Neural progenitor cell (in vitro differentiated cells): ENCODE measurements around the gene RNF2. TPM values are rescaled to one million over a fixed set of nuclear protein-coding genes. Genes with fewer than 3 reads are reported as not detected.

Experiments
- DNase-seq: peaks from one replicate; pipeline ENCODE4 v3.0.0-alpha.2; 2016; ENCODE audit warnings: low spot score
- H2AFZ ChIP-seq: fragments of 200-600 bp; sonication (generic); replicated peaks from 2 replicates; pipeline ENCODE4 v1.6.1; 2016; ENCODE audit warnings: antibody characterized with exemption
- H3F3A ChIP-seq: fragments of 200-600 bp; sonication (generic); 2 replicates; pipeline ENCODE4 v1.6.1; 2016; ENCODE audit warnings: antibody characterized with exemption, low read depth
- H3K27ac ChIP-seq: fragments of 200-600 bp; sonication (generic); 2 replicates; pipeline ENCODE4 v1.5.1; 2016; ENCODE audit warnings: mild to moderate bottlenecking
- H3K27me3 ChIP-seq: fragments of 200-600 bp; sonication (generic); 2 replicates; pipeline ENCODE4 v1.6.1; 2016; ENCODE audit warnings: mild to moderate bottlenecking, moderate library complexity
- H3K36me3 ChIP-seq: fragments of 200-600 bp; sonication (generic); 2 replicates; pipeline ENCODE4 v1.5.1; 2016
- H3K4me1 ChIP-seq: fragments of 200-600 bp; sonication (generic); 2 replicates; pipeline ENCODE4 v1.6.1; 2016; ENCODE audit warnings: mixed run types
- H3K4me2 ChIP-seq: fragments of 200-600 bp; sonication (generic); 2 replicates; pipeline ENCODE4 v1.6.1; 2016
- H3K4me3 ChIP-seq: fragments of 200-600 bp; sonication (generic); 2 replicates; pipeline ENCODE4 v1.5.1; 2016
- H3K79me2 ChIP-seq: fragments of 200-600 bp; sonication (generic); 2 replicates; pipeline ENCODE4 v1.6.1; 2016; ENCODE audit warnings: low read depth
- H3K9ac ChIP-seq: fragments of 200-600 bp; sonication (generic); 2 replicates; pipeline ENCODE4 v1.6.1; 2016
- H3K9me3 ChIP-seq: fragments of 200-600 bp; sonication (generic); 2 replicates; pipeline ENCODE4 v1.5.1; 2016; ENCODE audit warnings: low read depth
- H4K20me1 ChIP-seq: fragments of 200-600 bp; sonication (generic); 2 replicates; pipeline ENCODE4 v1.6.1; 2016; ENCODE audit warnings: low read depth
- H3K27ac Mint-ChIP-seq: 3 replicates; pipeline ENCODE4 v1.8.0; 2021; ENCODE audit warnings: mixed read lengths
- H3K27me3 Mint-ChIP-seq: 2 replicates; pipeline ENCODE4 v1.8.0; 2022; ENCODE audit warnings: low read depth, mild to moderate bottlenecking, inconsistent platforms, moderate library complexity, mixed read lengths; ENCODE audit not compliant: insufficient read depth
- H3K36me3 Mint-ChIP-seq: 3 replicates; pipeline ENCODE4 v1.8.0; 2021; ENCODE audit warnings: mixed read lengths
- H3K4me1 Mint-ChIP-seq: 3 replicates; pipeline ENCODE4 v1.8.0; 2021; ENCODE audit warnings: mixed read lengths
- H3K4me3 Mint-ChIP-seq: 3 replicates; pipeline ENCODE4 v1.8.0; 2021; ENCODE audit warnings: mild to moderate bottlenecking, moderate library complexity, mixed read lengths
- H3K9me3 Mint-ChIP-seq: 3 replicates; pipeline ENCODE4 v1.8.0; 2020; ENCODE audit warnings: mixed read lengths
- CTCF ChIP-seq: fragments of 200-600 bp; sonication (generic); IDR thresholded peaks from 2 replicates; pipeline ENCODE4 v1.5.1; 2017; ENCODE audit warnings: antibody characterized with exemption, mild to moderate bottlenecking
- EZH2 ChIP-seq: fragments of 200-600 bp; sonication (generic); IDR thresholded peaks from 2 replicates; pipeline ENCODE4 v1.6.1; 2017; ENCODE audit warnings: antibody characterized with exemption, mild to moderate bottlenecking, moderate library complexity
- EZH2phosphoT487 ChIP-seq: fragments of 200-600 bp; sonication (generic); IDR thresholded peaks from 2 replicates; pipeline ENCODE4 v1.6.1; 2017; ENCODE audit warnings: antibody characterized with exemption
- total RNA-seq: library from RNA; depleted of rRNA; stranded (reverse); fragments of >200 nt; gene quantifications from 2 replicates; pipeline ENCODE4 v1.2.3, GENCODE V29; 2015; ENCODE audit warnings: low replicate concordance

RNF2 gene
- total RNA-seq, 1 donor from 2014 or later, result 81.2 TPM

DNA sequence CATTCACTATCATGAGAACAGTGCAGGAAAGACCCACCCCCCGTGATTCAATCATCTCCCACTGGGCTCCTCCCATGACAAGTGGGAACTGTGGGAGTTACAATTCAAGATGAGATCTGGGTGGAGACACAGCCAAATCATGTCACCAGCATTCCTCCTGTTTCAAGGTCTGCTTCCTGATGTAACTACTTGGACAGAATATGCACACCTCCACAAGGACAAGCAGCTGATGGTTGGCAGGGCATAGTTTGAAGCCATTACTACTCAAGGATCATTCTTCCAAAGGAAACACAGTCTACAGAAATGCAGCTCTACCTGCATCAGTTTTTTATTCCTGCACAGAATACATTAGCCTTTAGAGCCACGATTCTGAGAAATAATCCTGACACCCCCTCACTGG, 28.5 kb upstream of the RNF2 start:
- H3F3A ChIP-seq, result no peaks in the 10 kb centered on the region
- no peak overlapping the region for H3K4me3 Mint-ChIP-seq
- H3K4me2 ChIP-seq, result no peak overlapping the region
- H3K36me3 ChIP-seq, result no peaks in the 10 kb centered on the region
- no peaks in the 10 kb centered on the region for H3K9me3 Mint-ChIP-seq
- no peaks in the 10 kb centered on the region for H3K27me3 ChIP-seq
- H3K27ac ChIP-seq, result no peak overlapping the region
- no peak overlapping the region for H3K9ac ChIP-seq
- H3K36me3 Mint-ChIP-seq, result no peaks in the 10 kb centered on the region
- no peaks in the 10 kb centered on the region for H3K4me1 ChIP-seq
- no peaks in the 10 kb centered on the region for H3K9me3 ChIP-seq
- peaks cover 4% of the 10 kb centered on the region for H3K4me1 Mint-ChIP-seq
- H2AFZ ChIP-seq, result no peak overlapping the region
- H3K27ac Mint-ChIP-seq, result no peak overlapping the region
- TF ChIP-seq CTCF, result no peak
- no peak overlapping the region for H3K4me3 ChIP-seq
- H3K27me3 Mint-ChIP-seq, result peaks cover 2% of the 10 kb centered on the region
- DNase-seq, result no peak
- H3K79me2 ChIP-seq, result no peaks in the 10 kb centered on the region
- H4K20me1 ChIP-seq, result no peaks in the 10 kb centered on the region

DNA sequence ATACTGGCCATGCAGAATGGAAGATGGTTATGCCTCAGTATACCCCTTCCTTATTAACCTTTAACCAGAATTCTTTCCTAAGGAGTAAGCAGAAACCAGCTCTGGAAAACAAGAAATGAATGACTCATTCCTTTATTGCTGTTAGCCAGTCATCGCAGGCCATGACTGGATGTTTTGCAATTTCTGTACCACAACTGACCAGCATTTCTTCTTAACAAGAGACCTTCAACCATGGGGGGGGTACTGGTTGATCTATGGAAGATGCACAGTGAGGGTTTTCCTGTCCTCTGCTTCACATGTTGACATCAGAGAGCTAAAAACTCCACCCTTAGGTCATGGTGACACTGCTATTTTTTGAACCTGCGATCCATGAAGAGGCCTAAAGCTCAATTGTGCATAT, 28.0 kb upstream of the RNF2 start:
- Mint-ChIP-seq H3K36me3 (no peaks in the 10 kb centered on the region), H3K4me3 (no peak overlapping the region), H3K9me3 (no peaks in the 10 kb centered on the region), H3K27ac (no peak overlapping the region), H3K27me3 (no peaks in the 10 kb centered on the region), H3K4me1 (peaks cover 4% of the 10 kb centered on the region)
- Histone ChIP-seq H3K4me2 (no peak overlapping the region), H3K4me1 (no peaks in the 10 kb centered on the region), H3K27ac (no peak overlapping the region), H2AFZ (no peak overlapping the region), H3K36me3 (no peaks in the 10 kb centered on the region), H3K9me3 (no peaks in the 10 kb centered on the region), H3K27me3 (no peaks in the 10 kb centered on the region), H3K9ac (no peak overlapping the region), H3F3A (no peaks in the 10 kb centered on the region), H3K79me2 (no peaks in the 10 kb centered on the region), H4K20me1 (no peaks in the 10 kb centered on the region), H3K4me3 (no peak overlapping the region)
- TF ChIP-seq EZH2, result no peak
- no peak for TF ChIP-seq EZH2phosphoT487
- TF ChIP-seq CTCF, result no peak
- no peak for DNase-seq

DNA sequence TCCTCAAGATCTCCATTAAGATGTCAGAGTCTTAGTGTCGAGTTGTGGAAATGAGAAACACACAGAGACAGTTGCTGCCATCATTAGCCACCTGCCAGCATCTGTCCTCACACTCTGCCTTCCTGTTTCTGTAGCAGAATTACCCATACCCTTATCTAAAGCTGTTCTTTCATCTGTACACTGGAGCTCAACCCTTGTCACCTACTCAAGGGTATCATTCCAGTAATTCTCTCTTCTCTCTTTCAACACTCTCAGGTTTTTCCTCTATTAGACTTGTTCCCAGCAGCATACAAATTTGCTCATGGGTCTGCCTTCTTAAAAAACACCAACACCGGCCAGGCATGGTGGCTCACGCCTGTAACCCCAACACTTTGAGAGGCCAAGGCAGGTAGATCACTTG, 27.4 kb upstream of the RNF2 start:
- Mint-ChIP-seq H3K27ac (no peak overlapping the region), H3K27me3 (no peaks in the 10 kb centered on the region)
- H3K9me3 ChIP-seq, result no peaks in the 10 kb centered on the region

More for the DNA sequence above, 27.4 kb upstream of the RNF2 start:
- Mint-ChIP-seq H3K4me3 (no peak overlapping the region), H3K36me3 (no peaks in the 10 kb centered on the region), H3K9me3 (no peaks in the 10 kb centered on the region), H3K4me1 (peaks cover 4% of the 10 kb centered on the region)
- H3K4me3 ChIP-seq, result no peak overlapping the region
- no peak overlapping the region for H3K4me2 ChIP-seq
- H2AFZ ChIP-seq, result no peak overlapping the region
- H3K9ac ChIP-seq, result no peak overlapping the region
- DNase-seq, result no peak
- H3F3A ChIP-seq, result no peaks in the 10 kb centered on the region
- H3K27me3 ChIP-seq, result no peaks in the 10 kb centered on the region
- H3K36me3 ChIP-seq, result no peaks in the 10 kb centered on the region
- H4K20me1 ChIP-seq, result no peaks in the 10 kb centered on the region
- H3K79me2 ChIP-seq, result no peaks in the 10 kb centered on the region
- no peak overlapping the region for H3K27ac ChIP-seq
- H3K4me1 ChIP-seq, result no peaks in the 10 kb centered on the region
- TF ChIP-seq CTCF (no peak), EZH2 (no peak), EZH2phosphoT487 (no peak)
